T-cell (primary cell): ENCODE data around the gene ANKRD45. TPM values are rescaled to one million over a fixed set of nuclear protein-coding genes. Genes with fewer than 3 reads are reported as not detected.
"Not testable (repeated sequence)": the region's sequence is repeated elsewhere in the genome, so short reads cannot be mapped to it uniquely, and the experiment has no call there.

Experiments used
- ATAC-seq, 4 experiments: fragments of 200-7000 bp in 3 of 4; fragments of 150-1000 bp in 1 of 4; cut with Tn5 transposase; replicated peaks in 1 of 4; 1 replicate in 3 of 4; 2 replicates in 1 of 4; pipeline ENCODE4 v1.10.0; 2021; ENCODE audit warnings: moderate library complexity in 3 of 4, mild to moderate bottlenecking in 2 of 4, moderate number of reproducible peaks in 1 of 4
- CTCF ChIA-PET, 2 donors: fragments of 300-600 bp; sonication (Branson Sonifier 250); formaldehyde crosslinking; loops; one replicate each; lab custom pipeline; 2022; ENCODE audit warnings: antibody characterized with exemption in 2 of 2; lab: Charles Lee
- POLR2A ChIA-PET, 2 donors: fragments of 300-600 bp; sonication (Branson Sonifier 250); formaldehyde crosslinking; loops; one replicate each; lab custom pipeline; 2022; ENCODE audit warnings: antibody characterized with exemption in 2 of 2; lab: Charles Lee
- DNase-seq, 35 experiments: peaks; one replicate each; pipeline versions ENCODE4 v3.0.0 to v3.0.0-alpha.2; 2013 to 2023
- H3K27ac ChIP-seq: one replicate; pipeline ENCODE4 v1.5.1; 2013; ENCODE audit warnings: low read length
- H3K27me3 ChIP-seq, 2 experiments: replicated peaks in 1 of 2; 1 replicate in 1 of 2; 2 replicates in 1 of 2; pipeline versions ENCODE4 v1.6.1 to v1.7.0; 2013; ENCODE audit warnings: low read length in 1 of 2, mixed read lengths in 1 of 2; ENCODE audit not compliant: control insufficient read depth in 2 of 2, insufficient read depth in 2 of 2; ENCODE audit errors: extremely low read depth in 1 of 2
- H3K36me3 ChIP-seq, 2 donors: 1 replicate in 1 of 2; 2 replicates in 1 of 2; pipeline versions ENCODE4 v1.6.1 to v1.7.0; 2013; ENCODE audit warnings: low read length in 1 of 2; ENCODE audit not compliant: control insufficient read depth in 2 of 2, insufficient read depth in 1 of 2; ENCODE audit errors: extremely low read depth in 1 of 2
- H3K4me1 ChIP-seq, 2 experiments: 1 replicate in 1 of 2; 2 replicates in 1 of 2; pipeline versions ENCODE4 v1.6.1 to v1.7.0; 2013; ENCODE audit warnings: low read length in 2 of 2, mixed read lengths in 1 of 2; ENCODE audit not compliant: insufficient read depth in 2 of 2, control insufficient read depth in 1 of 2; ENCODE audit errors: extremely low read depth in 1 of 2
- H3K4me3 ChIP-seq, 2 donors: 1 replicate in 1 of 2; 2 replicates in 1 of 2; pipeline versions ENCODE4 v1.5.1 to v1.7.0; 2013; ENCODE audit warnings: mild to moderate bottlenecking in 2 of 2, low read length in 1 of 2, moderate library complexity in 1 of 2; ENCODE audit not compliant: control insufficient read depth in 1 of 2; ENCODE audit errors: extremely low read depth in 1 of 2
- H3K9me3 ChIP-seq: 2 replicates; pipeline ENCODE4 v1.7.0; 2013
- H3K27ac Mint-ChIP-seq, 2 donors: one replicate each; pipeline ENCODE4 v1.8.0; 2020 to 2021; ENCODE audit warnings: mild to moderate bottlenecking in 2 of 2, mixed read lengths in 2 of 2
- H3K27me3 Mint-ChIP-seq, 2 donors: one replicate each; pipeline ENCODE4 v1.8.0; 2021 to 2022; ENCODE audit warnings: mixed read lengths in 2 of 2
- H3K36me3 Mint-ChIP-seq: one replicate; pipeline ENCODE4 v1.8.0; 2021; ENCODE audit warnings: mixed read lengths
- H3K4me1 Mint-ChIP-seq, 3 donors: one replicate each; pipeline ENCODE4 v1.8.0; 2020 to 2022; ENCODE audit warnings: mixed read lengths in 3 of 3, mild to moderate bottlenecking in 1 of 3
- H3K4me3 Mint-ChIP-seq, 3 donors: one replicate each; pipeline ENCODE4 v1.8.0; 2020 to 2022; ENCODE audit warnings: mild to moderate bottlenecking in 3 of 3, mixed read lengths in 3 of 3, moderate library complexity in 3 of 3
- H3K9me3 Mint-ChIP-seq, 3 donors: one replicate each; pipeline ENCODE4 v1.8.0; 2020 to 2022; ENCODE audit warnings: mixed read lengths in 3 of 3
- WGBS: methylation state at CpG from one replicate; pipeline ENCODE4 v1.1.5; 2013; ENCODE audit warnings: missing lambda C conversion rate; ENCODE audit not compliant: insufficient coverage; 5-methylcytosine and 5-hydroxymethylcytosine counted together
- total RNA-seq, 35 experiments: library from RNA in 6 of 35; stranded (reverse) in 6 of 35; fragments of 120-200 nt in 1 of 35; gene quantifications; one replicate each; pipeline versions ENCODE4 v1.2.1 to v1.2.4 and lab custom pipeline; 2013 to 2026

The ANKRD45 gene
- total RNA-seq, 5 donors from 2014 or later (not counting 1 experiment from before 2014, with no cell fraction given), result not detected

- Mint-ChIP-seq H3K27ac (no peak overlapping the region), H3K4me3 (no peak overlapping the region), H3K4me1 (no peaks in the 10 kb centered on the region), H3K27me3 (peaks cover 0 to 2% of the 10 kb centered on the region in 2 donors), H3K9me3 (no peaks in the 10 kb centered on the region), H3K36me3 (no peaks in the 10 kb centered on the region)
- no peak for DNase-seq
- no CpG with 5 or more reads among the region's 1 CpG for WGBS
- ChIA-PET POLR2A (no interaction called here), CTCF (interaction anchor here in 1 of 2 donors (0.5 kb wide), 1 partner anchor 71 kb away, joined by 8 read pairs; no protein-coding TSS in a partner anchor)
- no peak for ATAC-seq
- no peaks in the 10 kb centered on the region for H3K36me3 ChIP-seq
- H3K4me3 ChIP-seq, result no peak overlapping the region
- no peaks in the 10 kb centered on the region for H3K9me3 ChIP-seq
- H3K27me3 ChIP-seq, result peaks cover 0 to 3% of the 10 kb centered on the region in 2 experiments
- H3K27ac ChIP-seq, result no peak overlapping the region
- H3K4me1 ChIP-seq, result no peaks in the 10 kb centered on the region
Observed at GRCh38 chr1:173661763-173662162, 7.9 kb downstream of the ANKRD45 start.

- H3K4me3 Mint-ChIP-seq, result no peak overlapping the region
Observed at GRCh38 chr1:173661271-173661670, 8.4 kb downstream of the ANKRD45 start.

GRCh38 chr1:173660306-173660705 is 9.3 kb downstream of the ANKRD45 start:
- H3K4me3 Mint-ChIP-seq, result no peak overlapping the region
- no peaks in the 10 kb centered on the region for H3K9me3 ChIP-seq
- H3K4me3 ChIP-seq, result no peak overlapping the region
- CTCF ChIA-PET, result no interaction called here
- H3K4me1 Mint-ChIP-seq, result no peaks in the 10 kb centered on the region
- H3K27me3 ChIP-seq, result peaks cover 0 to 10% of the 10 kb centered on the region in 2 experiments
- DNase-seq (no peak), ATAC-seq (no peak)
- H3K36me3 Mint-ChIP-seq, result peaks cover 5% of the 10 kb centered on the region
- POLR2A ChIA-PET, result no interaction called here
- no CpG with 5 or more reads among the region's 2 CpGs for WGBS
- peaks cover 5 to 7% of the 10 kb centered on the region in 2 donors for H3K27me3 Mint-ChIP-seq
- H3K27ac Mint-ChIP-seq, result no peak overlapping the region
- H3K27ac ChIP-seq, result no peak overlapping the region
- peaks cover 0 to 6% (median 6%) of the 10 kb centered on the region in 3 donors for H3K9me3 Mint-ChIP-seq
- no peaks in the 10 kb centered on the region for H3K36me3 ChIP-seq
- H3K4me1 ChIP-seq, result no peaks in the 10 kb centered on the region

More at GRCh38 chr1:173661271-173661670, 8.4 kb downstream of the ANKRD45 start:
- DNase-seq (no peak), ATAC-seq (no peak)
- Mint-ChIP-seq H3K9me3 (peaks cover 0 to 2% (median 2%) of the 10 kb centered on the region in 3 donors), H3K27ac (no peak overlapping the region), H3K36me3 (peaks cover 1% of the 10 kb centered on the region), H3K27me3 (peaks cover 2 to 3% of the 10 kb centered on the region in 2 donors), H3K4me1 (no peaks in the 10 kb centered on the region)
- Histone ChIP-seq H3K36me3 (no peaks in the 10 kb centered on the region), H3K9me3 (no peaks in the 10 kb centered on the region), H3K4me1 (no peaks in the 10 kb centered on the region), H3K27ac (no peak overlapping the region), H3K27me3 (peaks cover 0 to 3% of the 10 kb centered on the region in 2 experiments), H3K4me3 (no peak overlapping the region)
- no CpG with 5 or more reads among the region's 1 CpG for WGBS
- ChIA-PET POLR2A (no interaction called here), CTCF (no interaction called here)

GRCh38 chr1:173648880-173649605 is 20.6 kb downstream of the ANKRD45 start:
- Mint-ChIP-seq H3K4me1 (no peaks in the 10 kb centered on the region), H3K27ac (no peak overlapping the region), H3K4me3 (no peak overlapping the region), H3K27me3 (peaks cover 4 to 12% of the 10 kb centered on the region in 2 donors), H3K36me3 (no peaks in the 10 kb centered on the region), H3K9me3 (peaks cover 0 to 5% (median 0%) of the 10 kb centered on the region in 3 donors)
- no peak for ATAC-seq
- no peaks in the 10 kb centered on the region for H3K4me1 ChIP-seq
- ChIA-PET POLR2A (no interaction called here), CTCF (no interaction called here)
- no peak overlapping the region for H3K27ac ChIP-seq
- no peaks in the 10 kb centered on the region for H3K9me3 ChIP-seq
- no peak for DNase-seq
- H3K4me3 ChIP-seq, result no peak overlapping the region
- no peaks in the 10 kb centered on the region for H3K36me3 ChIP-seq
- no peaks in the 10 kb centered on the region for H3K27me3 ChIP-seq

- no peak overlapping the region for H3K4me3 ChIP-seq
- CTCF ChIA-PET, result interaction anchor here in 1 of 2 donors (0.6 to 0.7 kb wide), 2 partner anchors 23 to 1843 kb away, joined by 3 to 4 read pairs; no protein-coding TSS in a partner anchor
- no CpG with 5 or more reads among the region's 3 CpGs for WGBS
- Mint-ChIP-seq H3K9me3 (peaks cover 0 to 7% (median 5%) of the 10 kb centered on the region in 3 donors), H3K4me1 (no peaks in the 10 kb centered on the region), H3K4me3 (no peak overlapping the region), H3K27me3 (peaks cover 0 to 5% of the 10 kb centered on the region in 2 donors), H3K27ac (no peak overlapping the region), H3K36me3 (no peaks in the 10 kb centered on the region)
- ATAC-seq, result no peak
- H3K9me3 ChIP-seq, result no peaks in the 10 kb centered on the region
- H3K4me1 ChIP-seq, result no peaks in the 10 kb centered on the region
- DNase-seq, result no peak
- H3K27me3 ChIP-seq, result no peaks in the 10 kb centered on the region
- H3K27ac ChIP-seq, result no peak overlapping the region
- POLR2A ChIA-PET, result no interaction called here
- no peaks in the 10 kb centered on the region for H3K36me3 ChIP-seq
Observed at GRCh38 chr1:173646656-173647055, 23.0 kb downstream of the ANKRD45 start.

- H3K27me3 ChIP-seq, H3K27ac Mint-ChIP-seq, ATAC-seq, H3K9me3 Mint-ChIP-seq, H3K4me3 Mint-ChIP-seq, H3K27me3 Mint-ChIP-seq, H3K36me3 ChIP-seq, H3K36me3 Mint-ChIP-seq, H3K4me3 ChIP-seq, DNase-seq, H3K9me3 ChIP-seq, H3K4me1 Mint-ChIP-seq, H3K4me1 ChIP-seq, H3K27ac ChIP-seq: not testable (repeated sequence)
- POLR2A ChIA-PET, result interaction anchor here in 1 of 2 donors (0.6 kb wide), 1 partner anchor 125 kb away, joined by 5 read pairs; no protein-coding TSS in a partner anchor
- WGBS, result no CpG with 5 or more reads among the region's 4 CpGs
- CTCF ChIA-PET, result interaction anchor here in 1 of 2 donors (0.6 kb wide), 1 partner anchor 260 kb away, joined by 4 read pairs; no protein-coding TSS in a partner anchor
Observed at GRCh38 chr1:173642450-173643139, 27.1 kb downstream of the ANKRD45 start.
